GM19438 (cell line): ENCODE results near the gene CST8.
"Not testable (repeated sequence)": the region's sequence is repeated elsewhere in the genome, so short reads cannot be mapped to it uniquely, and the experiment has no call there.

ENCODE experiments used
- ATAC-seq: cut with Tn5 transposase; IDR thresholded peaks from one replicate; pipeline ENCODE4 v1.9.1; 2021; ENCODE audit warnings: low read depth; ENCODE audit not compliant: unreplicated experiment

The CST8 gene

GRCh38 chr20:23490817-23491216 lies at the start of gene CST8:
Gene CST8 (plus strand): TSS chr20:23491117. CDS start chr20:23491668, 551 bp downstream.
- no peak for ATAC-seq

- ATAC-seq: peak; percentile 70
Measured at GRCh38 chr20:23441850-23442313, 49.0 kb upstream of the CST8 start.

- ATAC-seq: no peak
Measured at GRCh38 chr20:23442436-23442835, 48.5 kb upstream of the CST8 start.

- ATAC-seq: no peak
Measured at GRCh38 chr20:23444859-23445258, 46.1 kb upstream of the CST8 start.

- no peak for ATAC-seq
Measured at GRCh38 chr20:23445596-23446217, 45.2 kb upstream of the CST8 start.

GRCh38 chr20:23446505-23446904 lies 44.4 kb upstream of the CST8 start:
- no peak for ATAC-seq

- ATAC-seq: no peak
Measured at GRCh38 chr20:23448167-23448566, 42.8 kb upstream of the CST8 start.

GRCh38 chr20:23449421-23449820 lies 41.5 kb upstream of the CST8 start:
- ATAC-seq: no peak

- ATAC-seq: no peak
Measured at GRCh38 chr20:23450877-23451276, 40.0 kb upstream of the CST8 start.

- ATAC-seq: no peak
Measured at GRCh38 chr20:23451956-23452487, 38.9 kb upstream of the CST8 start.

- ATAC-seq: no peak
Measured at GRCh38 chr20:23452776-23453175, 38.1 kb upstream of the CST8 start, which contains the start of gene CST11. Gene CST11 (minus strand): TSS chr20:23452876. CDS start chr20:23452811, 65 bp downstream.

- no peak for ATAC-seq
Measured at GRCh38 chr20:23453549-23454543, 37.1 kb upstream of the CST8 start.

- ATAC-seq: no peak
Measured at GRCh38 chr20:23454816-23455215, 36.1 kb upstream of the CST8 start.

- ATAC-seq: no peak
Measured at GRCh38 chr20:23455639-23456038, 35.3 kb upstream of the CST8 start.

GRCh38 chr20:23456409-23456808 lies 34.5 kb upstream of the CST8 start:
- ATAC-seq: no peak

- ATAC-seq: no peak
Measured at GRCh38 chr20:23456873-23457272, 34.0 kb upstream of the CST8 start.

- ATAC-seq: no peak
Measured at GRCh38 chr20:23459461-23460150, 31.3 kb upstream of the CST8 start.

GRCh38 chr20:23461180-23461579 lies 29.7 kb upstream of the CST8 start:
- ATAC-seq: no peak

- not testable (repeated sequence) for ATAC-seq
Measured at GRCh38 chr20:23466961-23467360, 24.0 kb upstream of the CST8 start.

- ATAC-seq: not testable (repeated sequence)
Measured at GRCh38 chr20:23472306-23472705, 18.6 kb upstream of the CST8 start.

- ATAC-seq: not testable (repeated sequence)
Measured at GRCh38 chr20:23473293-23473692, 17.6 kb upstream of the CST8 start.
